IMR-90 (cell line): ENCODE data around the gene PPP1CB. TPM values are rescaled to one million over a fixed set of nuclear protein-coding genes. Genes with fewer than 3 reads are reported as not detected.

Source experiments
- ATAC-seq: fragments of 200-7000 bp; cut with Tn5 transposase; 2 replicates; pipeline ENCODE4 v1.9.1; 2020; ENCODE audit warnings: low read depth, mild to moderate bottlenecking, moderate library complexity
- BruUV-seq: library from RNA; stranded (reverse); fragments of 400-500 nt; replicated peaks from 2 replicates; lab custom pipeline; 2021; lab: Mats Ljungman, UMichigan
- CTCF ChIA-PET: fragments of 300-600 bp; formaldehyde crosslinking; extraction: SDS; loops from one replicate; lab custom pipeline; 2021; ENCODE audit warnings: antibody characterized with exemption; lab: Yijun Ruan, JAX
- POLR2A ChIA-PET: fragments of 300-600 bp; sonication (Branson Sonifier 250); formaldehyde crosslinking; loops from one replicate; lab custom pipeline; 2022; ENCODE audit warnings: antibody characterized with exemption; ENCODE audit not compliant: unreplicated experiment; lab: Charles Lee
- DNase-seq: peaks from one replicate; pipeline ENCODE4 v3.0.0; 2013
- H2AFZ ChIP-seq: replicated peaks from 2 replicates; pipeline ENCODE3; 2013; ENCODE audit warnings: low read length, mild to moderate bottlenecking; ENCODE audit not compliant: poor library complexity
- H2AK5ac ChIP-seq: 2 replicates; pipeline ENCODE4 v1.6.1; 2013; ENCODE audit warnings: low read depth, low read length, inconsistent platforms
- H2AK9ac ChIP-seq: replicated peaks from 2 replicates; pipeline ENCODE3; 2013; ENCODE audit warnings: mild to moderate bottlenecking, low read depth, low read length, moderate library complexity; ENCODE audit not compliant: poor library complexity
- H2BK120ac ChIP-seq: 2 replicates; pipeline ENCODE4 v1.6.1; 2013; ENCODE audit warnings: low read depth, low read length, inconsistent platforms
- H2BK15ac ChIP-seq: 3 replicates; pipeline ENCODE4 v1.6.1; 2013; ENCODE audit warnings: low read depth, low read length, inconsistent platforms
- H2BK20ac ChIP-seq: 2 replicates; pipeline ENCODE4 v1.6.1; 2013; ENCODE audit warnings: low read depth, mild to moderate bottlenecking, inconsistent platforms, low read length, moderate library complexity
- H2BK5ac ChIP-seq: 2 replicates; pipeline ENCODE4 v1.6.1; 2013; ENCODE audit warnings: mild to moderate bottlenecking, low read depth, low read length, inconsistent platforms; ENCODE audit not compliant: poor library complexity, severe bottlenecking
- H3K14ac ChIP-seq: replicated peaks from 2 replicates; pipeline ENCODE4 v1.6.1; 2013; ENCODE audit warnings: low read depth, low read length, inconsistent platforms
- H3K18ac ChIP-seq: 2 replicates; pipeline ENCODE4 v1.6.1; 2013; ENCODE audit warnings: low read depth, low read length, control low read depth
- H3K23ac ChIP-seq: 2 replicates; pipeline ENCODE4 v1.6.1; 2013; ENCODE audit warnings: low read depth, low read length, inconsistent platforms
- H3K27ac ChIP-seq: 2 replicates; pipeline ENCODE4 v1.5.1; 2013; ENCODE audit warnings: mild to moderate bottlenecking, control low read depth, low read length; ENCODE audit not compliant: insufficient read depth
- H3K27me3 ChIP-seq: 2 replicates; pipeline ENCODE4 v1.6.1; 2013; ENCODE audit warnings: low read length; ENCODE audit not compliant: control insufficient read depth, insufficient read depth
- H3K36me3 ChIP-seq: 2 replicates; pipeline ENCODE4 v1.6.1; 2013; ENCODE audit warnings: low read length, mixed read lengths; ENCODE audit not compliant: control insufficient read depth, insufficient read depth
- H3K4ac ChIP-seq: 2 replicates; pipeline ENCODE4 v1.6.1; 2013; ENCODE audit warnings: low read depth, low read length, inconsistent platforms
- H3K4me1 ChIP-seq: 2 replicates; pipeline ENCODE4 v1.6.1; 2013; ENCODE audit warnings: low read length, mixed read lengths; ENCODE audit not compliant: control insufficient read depth, insufficient read depth
- H3K4me2 ChIP-seq: 2 replicates; pipeline ENCODE4 v1.6.1; 2013; ENCODE audit warnings: low read depth, mild to moderate bottlenecking, control low read depth, low read length, moderate library complexity
- H3K4me3 ChIP-seq: 2 replicates; pipeline ENCODE4 v1.5.1; 2013; ENCODE audit warnings: low read depth, mild to moderate bottlenecking, control low read depth, low read length, moderate library complexity; ENCODE audit not compliant: insufficient read depth
- H3K56ac ChIP-seq: 2 replicates; pipeline ENCODE4 v1.6.1; 2013; ENCODE audit warnings: low read length, inconsistent platforms; ENCODE audit not compliant: insufficient read depth; ENCODE audit errors: extremely low read depth
- H3K79me1 ChIP-seq, 2 experiments: 2 replicates each; pipeline ENCODE4 v1.6.1; 2013; ENCODE audit warnings: low read length in 2 of 2, inconsistent platforms in 1 of 2, low read depth in 1 of 2
- H3K9ac ChIP-seq: 2 replicates; pipeline ENCODE4 v1.6.1; 2013; ENCODE audit warnings: low read depth, low read length, control low read depth
- H3K9me1 ChIP-seq: 2 replicates; pipeline ENCODE4 v1.6.1; 2013; ENCODE audit warnings: low read length, inconsistent platforms; ENCODE audit not compliant: insufficient read depth
- H3K9me3 ChIP-seq: 2 replicates; pipeline ENCODE4 v1.6.1; 2013; ENCODE audit warnings: low read length; ENCODE audit not compliant: control insufficient read depth, insufficient read depth
- H4K20me1 ChIP-seq: 2 replicates; pipeline ENCODE4 v1.6.1; 2013; ENCODE audit warnings: low read length, inconsistent platforms; ENCODE audit not compliant: insufficient read depth
- H4K5ac ChIP-seq: 2 replicates; pipeline ENCODE4 v1.6.1; 2013; ENCODE audit warnings: mild to moderate bottlenecking, low read depth, low read length, control low read depth
- H4K8ac ChIP-seq, 2 experiments: 2 replicates each; pipeline ENCODE4 v1.6.1; 2013; ENCODE audit warnings: low read depth in 2 of 2, low read length in 2 of 2, control low read depth in 1 of 2, inconsistent platforms in 1 of 2
- H4K91ac ChIP-seq: 2 replicates; pipeline ENCODE4 v1.6.1; 2013; ENCODE audit warnings: low read depth, low read length, inconsistent platforms; ENCODE audit not compliant: insufficient read depth
- BHLHE40 ChIP-seq: fragments of 150-350 bp; IDR thresholded peaks from 2 replicates; pipeline ENCODE4 v1.6.1; 2016; ENCODE audit warnings: mild to moderate bottlenecking, low read depth, low read length
- CHD1 ChIP-seq: IDR thresholded peaks from 2 replicates; pipeline ENCODE4 v1.6.1; 2012; ENCODE audit warnings: low read depth, low read length, improper control_type of control experiment
- CTCF ChIP-seq: conservative IDR thresholded peaks from 2 replicates; pipeline ENCODE4 v1.5.1; 2012; ENCODE audit warnings: mild to moderate bottlenecking, low read depth, low read length, improper control_type of control experiment
- ELK1 ChIP-seq: fragments of 150-350 bp; IDR thresholded peaks from 2 replicates; pipeline ENCODE4 v1.6.1; 2016; ENCODE audit warnings: low read depth, mild to moderate bottlenecking, low read length, moderate library complexity, borderline replicate concordance
- FOS ChIP-seq: fragments of 150-350 bp; IDR thresholded peaks from 2 replicates; pipeline ENCODE4 v1.6.1; 2016; ENCODE audit warnings: low read depth, low read length
- MAFK ChIP-seq: IDR thresholded peaks from 2 replicates; pipeline ENCODE4 v1.6.1; 2012; ENCODE audit warnings: low read depth, low read length, improper control_type of control experiment
- MAZ ChIP-seq: IDR thresholded peaks from 2 replicates; pipeline ENCODE4 v1.6.1; 2012; ENCODE audit warnings: low read depth, mild to moderate bottlenecking, low read length, improper control_type of control experiment, moderate library complexity, borderline replicate concordance
- MXI1 ChIP-seq: IDR thresholded peaks from 2 replicates; pipeline ENCODE4 v1.6.1; 2012; ENCODE audit warnings: low read depth, mild to moderate bottlenecking, low read length, moderate library complexity, borderline replicate concordance
- NFE2L2 ChIP-seq: fragments of 150-350 bp; IDR thresholded peaks from 2 replicates; pipeline ENCODE4 v1.6.1; 2016; ENCODE audit warnings: low read depth, mild to moderate bottlenecking, low read length
- RAD21 ChIP-seq: IDR thresholded peaks from 2 replicates; pipeline ENCODE4 v1.6.1; 2012; ENCODE audit warnings: low read length, improper control_type of control experiment
- RCOR1 ChIP-seq: IDR thresholded peaks from 2 replicates; pipeline ENCODE4 v1.6.1; 2012; ENCODE audit warnings: mild to moderate bottlenecking, low read length, improper control_type of control experiment; ENCODE audit not compliant: insufficient replicate concordance
- SMC3 ChIP-seq: fragments of 150-350 bp; IDR thresholded peaks from 2 replicates; pipeline ENCODE4 v1.6.1; 2016; ENCODE audit warnings: low read depth, mild to moderate bottlenecking, antibody characterized with exemption, low read length, moderate library complexity
- whole genome bisulfite sequencing, 2 experiments: methylation state at CpG; one replicate each; pipeline versions ENCODE4 v1.1.5 to v1.1.7; 2013; ENCODE audit warnings: missing lambda C conversion rate in 2 of 2; ENCODE audit not compliant: insufficient read length in 1 of 2; ENCODE audit errors: extremely low coverage in 2 of 2; 5-methylcytosine and 5-hydroxymethylcytosine counted together
- dilution Hi-C: fragments of 300-500 bp; cut with HindIII; formaldehyde crosslinking; loops from one replicate; pipeline ENCODE4 v1.14.3; 2018; ENCODE audit warnings: low sequenced_read_pairs; ENCODE audit not compliant: unreplicated experiment
- in situ Hi-C: fragments of 300-500 bp; cut with MboI; formaldehyde crosslinking; loops from 3 replicates; pipeline ENCODE4 v1.14.3; 2019; ENCODE audit warnings: low sequenced_read_pairs, inconsistent platforms, mixed read lengths
- intact Hi-C: fragments of 100-400 bp; cut with micrococcal nuclease; formaldehyde crosslinking; loops from 2 replicates; pipeline ENCODE4 v1.10.0; 2022
- polyA plus RNA-seq, 3 experiments: library from polyadenylated mRNA; depleted of rRNA; stranded (reverse); fragments of >200 nt; gene quantifications; 2 replicates each; pipeline ENCODE4 v1.2.3, GENCODE V29; 2012; ENCODE audit warnings: low replicate concordance in 1 of 3
- total RNA-seq: library from RNA; depleted of rRNA; stranded (reverse); fragments of >200 nt; gene quantifications from 2 replicates; pipeline ENCODE4 v1.2.3, GENCODE V29; 2012

Gene PPP1CB
- total and polyA plus RNA-seq, 2 of the 4 experiments (the other 2 are of a cell fraction), result 37.7 to 111 TPM

GRCh38 chr2:28745225-28745624 is 6.4 kb upstream of the PPP1CB start:
- H4K8ac ChIP-seq, result no peak overlapping the region
- H3K56ac ChIP-seq, result no peak overlapping the region
- no peak overlapping the region for H3K9ac ChIP-seq
- H2BK15ac ChIP-seq, result no peak overlapping the region
- no peak overlapping the region for H2AFZ ChIP-seq
- TF ChIP-seq RAD21, result no peak
- TF ChIP-seq MAZ, result no peak
- no peak for TF ChIP-seq FOS
- TF ChIP-seq CTCF, result no peak
- TF ChIP-seq ELK1, result no peak
- no peak for TF ChIP-seq RCOR1
- no peak for TF ChIP-seq CHD1
- TF ChIP-seq NFE2L2, result no peak
- TF ChIP-seq SMC3, result no peak
- TF ChIP-seq MAFK, result no peak
- TF ChIP-seq BHLHE40, result no peak
- TF ChIP-seq MXI1, result no peak
- H3K18ac ChIP-seq, result no peak overlapping the region
- peaks cover 0 to 6% of the 10 kb centered on the region in 2 experiments; a peak in 1 of 4 replicates for H3K79me1 ChIP-seq
- H3K4ac ChIP-seq, result no peak overlapping the region
- H3K23ac ChIP-seq, result no peak overlapping the region
- H3K27me3 ChIP-seq, result no peaks in the 10 kb centered on the region
- dilution Hi-C loops, result no loop called here
- DNase-seq (no peak), ATAC-seq (no peak)
- H3K4me1 ChIP-seq, result peaks cover 2% of the 10 kb centered on the region; the same call in 1 of the 2 replicates
- H3K27ac ChIP-seq, result no peak overlapping the region
- H3K14ac ChIP-seq, result no peak overlapping the region
- H2BK5ac ChIP-seq, result no peak overlapping the region
- in situ Hi-C loops, result no loop called here
- no peak overlapping the region for H2AK5ac ChIP-seq
- H3K4me3 ChIP-seq, result no peak overlapping the region
- H3K36me3 ChIP-seq, result no peaks in the 10 kb centered on the region
- no peak overlapping the region for H2BK120ac ChIP-seq
- H3K9me1 ChIP-seq, result no peaks in the 10 kb centered on the region
- no peak overlapping the region for H2BK20ac ChIP-seq
- H4K20me1 ChIP-seq, result no peaks in the 10 kb centered on the region
- no peak overlapping the region for H4K5ac ChIP-seq
- no peak overlapping the region for H2AK9ac ChIP-seq
- no peak overlapping the region for H4K91ac ChIP-seq
- BruUV-seq, result no TSS peak
- CTCF ChIA-PET, result no interaction called here
- POLR2A ChIA-PET, result no interaction called here
- intact Hi-C loops, result no loop called here
- no CpG with 5 or more reads among the region's 2 CpGs for WGBS, 2 experiments
- no peak overlapping the region for H3K4me2 ChIP-seq
- H3K9me3 ChIP-seq, result no peaks in the 10 kb centered on the region
